HG02884 (cell line): Measurements from ENCODE around the gene NATD1.

Experiments
- ATAC-seq: cut with Tn5 transposase; IDR thresholded peaks from one replicate; pipeline ENCODE4 v1.9.1; 2021; ENCODE audit warnings: mild to moderate bottlenecking, moderate library complexity; ENCODE audit not compliant: unreplicated experiment

NATD1 gene

GRCh38 chr17:21275579-21276263, 22.5 kb upstream of the NATD1 start:
- ATAC-seq: peak; percentile 92

DNA sequence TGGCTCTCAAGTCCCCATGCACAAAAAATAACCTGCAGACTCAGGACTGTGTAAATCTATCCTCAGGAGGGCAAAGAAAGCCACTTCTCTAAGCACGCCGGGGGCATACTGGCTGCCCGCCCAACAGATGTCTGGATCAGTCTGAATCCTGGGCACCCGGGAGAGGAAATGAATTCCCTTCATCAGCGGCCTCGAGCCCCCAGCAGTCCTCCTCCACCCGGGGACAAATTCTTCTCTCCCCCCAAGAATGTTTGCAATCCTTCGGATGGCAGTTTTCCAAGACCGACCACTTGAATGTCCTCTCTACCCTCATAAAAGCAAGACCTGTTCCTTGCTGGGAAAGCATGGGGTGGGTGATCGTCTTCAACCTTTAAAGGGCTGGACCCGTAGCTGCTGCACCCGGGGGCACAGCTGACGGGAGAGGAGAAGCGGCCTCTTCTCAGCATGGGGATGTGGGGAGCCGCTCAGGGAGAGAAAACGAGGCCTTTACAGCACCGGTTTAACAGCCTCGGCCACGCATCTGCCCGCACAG, 21.9 kb upstream of the NATD1 start:
- no peak for ATAC-seq

- ATAC-seq: no peak
Observed at GRCh38 chr17:21272881-21273792, 19.9 kb upstream of the NATD1 start.

GRCh38 chr17:21272250-21272649, 19.0 kb upstream of the NATD1 start:
- ATAC-seq: no peak

DNA sequence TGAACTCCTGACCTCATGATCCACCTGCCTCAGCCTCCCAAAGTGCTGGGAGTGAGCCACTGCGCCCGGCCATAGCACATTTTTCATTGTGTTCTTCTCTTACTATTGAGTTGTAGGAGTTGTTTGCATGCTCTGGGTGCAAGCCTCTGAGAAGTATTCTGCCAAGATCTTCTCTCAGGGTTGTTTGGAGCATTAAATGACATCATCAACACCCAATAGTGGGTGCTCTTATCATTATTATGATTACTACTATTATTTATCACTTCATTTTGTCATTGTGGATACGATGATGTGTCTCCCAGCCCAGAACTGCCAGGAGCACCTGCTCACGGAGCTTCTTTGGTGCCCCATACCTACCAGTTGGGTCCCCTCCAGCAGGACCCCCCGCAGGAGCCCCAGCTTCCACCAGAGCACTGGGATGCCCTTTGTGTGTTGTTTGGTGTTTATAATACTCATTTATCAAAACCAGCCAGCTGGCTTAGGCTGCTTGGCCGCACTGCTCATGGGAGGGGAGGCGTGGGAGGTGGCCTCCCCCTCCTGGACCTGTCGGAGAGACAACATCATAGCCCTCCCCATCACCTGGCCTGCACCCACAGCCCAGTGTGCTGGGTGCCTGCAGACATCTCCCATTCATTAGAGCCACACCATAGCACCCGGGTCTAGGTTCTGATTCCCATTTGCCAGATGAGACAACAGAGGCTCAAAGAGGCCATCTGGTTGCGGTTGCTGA, 18.4 kb upstream of the NATD1 start:
- ATAC-seq: no peak

DNA sequence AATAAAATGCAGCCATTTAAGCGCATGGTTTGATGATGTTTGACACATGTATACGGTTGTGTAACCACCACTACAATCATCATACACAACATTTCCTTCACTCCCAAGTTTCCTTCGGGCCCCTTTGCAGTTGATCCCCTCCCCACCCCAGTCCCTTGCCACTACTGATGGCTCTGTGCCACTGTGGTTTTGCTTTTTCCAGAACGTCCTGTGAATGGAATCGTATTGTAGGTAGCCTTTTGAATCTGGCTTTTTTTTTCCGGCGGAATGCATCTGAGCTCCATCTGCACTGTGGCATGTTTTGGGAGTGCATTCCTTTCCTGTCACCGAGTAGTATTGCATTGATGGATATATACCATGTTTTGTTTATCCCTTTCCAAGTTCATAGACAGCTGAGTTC, 16.2 kb upstream of the NATD1 start:
- no peak for ATAC-seq

- no peak for ATAC-seq
Observed at GRCh38 chr17:21268596-21269188, 15.5 kb upstream of the NATD1 start.

DNA sequence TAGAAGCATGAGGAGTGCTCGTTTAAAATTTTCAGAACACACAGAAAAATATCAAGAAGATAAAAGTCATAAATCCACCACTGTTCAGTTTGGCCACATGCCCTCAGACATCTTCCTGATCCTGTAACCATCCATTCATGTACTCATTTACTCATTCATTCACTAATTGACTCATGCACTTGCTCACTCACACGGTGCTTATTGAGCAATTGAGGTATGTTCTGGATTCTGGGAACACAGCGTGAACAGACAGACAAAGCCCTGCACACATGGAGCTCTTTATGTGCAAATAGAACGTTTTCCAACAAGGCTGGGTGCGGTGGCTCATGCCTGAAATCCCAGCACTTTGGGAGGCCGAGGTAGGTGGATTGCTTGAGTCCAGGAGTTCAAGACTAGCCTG, 10.2 kb upstream of the NATD1 start:
- ATAC-seq: no peak

DNA sequence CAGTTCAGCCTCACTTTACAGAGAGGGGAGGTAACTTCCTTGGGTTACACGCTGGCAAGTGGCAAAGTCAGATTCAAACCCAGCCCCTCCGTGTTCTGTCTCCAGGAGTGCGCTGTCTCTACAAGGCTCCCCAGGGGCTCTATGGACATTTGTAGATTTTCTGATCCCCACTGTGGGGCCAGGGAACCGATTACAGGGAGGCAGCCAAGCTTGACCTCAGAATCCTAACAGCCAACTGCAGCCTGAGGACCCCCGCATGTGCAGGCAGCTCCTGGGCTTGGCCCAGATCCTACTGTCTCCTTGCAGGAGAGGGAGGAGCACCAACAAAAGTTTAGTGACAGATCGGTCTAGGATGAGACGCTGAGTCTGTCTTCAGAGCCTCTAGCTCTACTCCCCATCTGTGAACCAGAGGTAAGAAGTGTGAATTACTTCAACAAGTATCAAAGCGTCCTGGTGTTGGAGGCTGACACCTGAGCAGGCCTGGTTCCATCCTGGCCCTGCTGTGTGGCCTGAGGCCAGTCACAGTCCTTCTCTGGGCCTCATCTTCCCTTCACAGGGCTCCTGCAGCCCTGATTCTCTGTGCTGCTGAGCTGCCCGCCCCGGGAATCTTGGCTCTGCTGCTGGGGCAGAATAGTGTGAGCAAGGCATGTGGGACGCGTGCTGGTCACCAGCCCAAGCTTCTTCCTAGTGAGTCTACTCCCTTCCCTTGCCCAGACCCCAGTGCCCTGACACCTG, 9.2 kb upstream of the NATD1 start:
- no peak for ATAC-seq

GRCh38 chr17:21258593-21258992, 5.4 kb upstream of the NATD1 start:
- no peak for ATAC-seq

DNA sequence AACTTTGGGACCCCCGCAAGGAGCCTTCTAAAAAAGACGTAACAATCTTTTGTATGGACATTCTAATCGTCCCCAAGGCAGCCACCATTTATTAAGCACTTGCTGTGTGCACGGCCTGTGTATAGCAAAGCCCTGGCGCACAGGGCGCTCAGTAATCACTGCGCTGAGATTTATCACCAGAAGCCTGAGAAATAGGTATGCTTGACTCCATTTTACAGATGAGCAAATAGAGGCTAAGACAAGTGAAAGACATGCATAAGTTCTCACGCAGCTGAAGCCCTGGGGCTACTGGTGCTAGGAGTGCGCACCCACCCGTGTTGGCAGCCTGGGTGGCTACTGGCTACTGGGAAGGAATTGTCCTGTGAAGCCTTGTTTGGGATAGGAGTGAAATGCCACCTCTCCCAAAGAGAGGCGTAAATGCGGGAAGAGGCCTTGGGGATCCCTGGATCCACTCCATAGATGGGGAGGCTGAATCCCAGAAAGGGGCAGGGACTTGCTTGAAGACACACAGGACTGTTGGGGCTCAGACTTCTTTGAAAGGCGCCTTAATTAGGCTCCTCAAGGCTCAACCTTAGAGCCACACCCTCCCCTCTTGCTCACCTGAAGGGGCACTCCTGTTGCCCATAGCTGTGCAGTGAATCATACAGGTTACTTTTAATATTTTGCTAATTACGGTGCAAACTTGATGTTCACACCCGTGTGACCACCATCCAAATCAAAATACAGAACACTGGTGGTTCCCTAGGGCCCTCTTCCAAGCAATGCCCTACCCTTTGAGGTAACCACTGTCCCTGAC, 634 bp upstream of the NATD1 start:
- peak; percentile 18 for ATAC-seq

DNA sequence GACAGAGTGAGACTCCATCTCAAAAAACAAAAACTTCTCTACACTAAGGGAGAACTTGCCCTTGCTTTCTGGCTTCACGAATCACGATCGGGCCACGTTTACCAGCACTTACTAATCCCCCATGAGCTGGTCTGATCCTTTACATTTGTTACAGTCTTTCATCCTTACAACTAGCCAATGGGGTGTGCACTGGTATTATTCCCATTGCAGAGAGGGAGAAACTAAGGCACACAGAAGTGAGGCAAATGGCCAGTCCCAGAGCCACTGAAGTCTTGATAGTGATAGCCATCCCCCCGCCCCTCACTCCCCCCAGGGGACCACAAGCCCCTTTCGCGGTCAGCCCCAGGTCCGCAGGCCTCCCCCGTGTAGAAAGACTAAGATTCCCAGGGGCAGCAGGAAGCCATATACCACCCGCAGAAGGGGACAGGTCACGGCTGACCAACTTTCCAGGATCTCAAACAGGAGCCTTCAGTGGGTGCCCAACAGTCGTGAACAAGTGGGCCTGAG, 868 bp downstream of the NATD1 start:
- no peak for ATAC-seq

GRCh38 chr17:21251337-21252010, 1.7 kb downstream of the NATD1 start:
- ATAC-seq: no peak

DNA sequence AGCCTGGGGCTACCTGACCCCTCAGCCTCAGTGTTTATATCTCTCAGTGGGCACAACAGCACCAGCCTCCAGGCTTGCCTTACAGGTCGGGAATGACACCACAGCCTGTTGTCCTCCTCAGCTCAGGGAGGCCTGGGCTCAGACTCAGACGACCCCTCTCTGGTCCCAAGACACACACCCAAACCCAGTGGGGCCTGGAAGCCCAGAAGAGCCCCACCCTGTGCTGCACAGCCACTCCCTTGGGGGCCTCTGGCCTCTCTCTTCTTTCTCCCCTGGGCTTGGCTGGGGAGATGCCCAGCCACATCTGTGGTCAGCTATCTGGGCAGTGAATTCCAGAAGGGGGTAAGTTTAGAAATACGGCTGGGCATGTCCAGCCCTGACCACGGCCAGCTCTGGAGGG, 2.4 kb downstream of the NATD1 start:
- ATAC-seq: no peak

- no peak for ATAC-seq
Observed at GRCh38 chr17:21249920-21250703, 3.1 kb downstream of the NATD1 start.

GRCh38 chr17:21249086-21249795, 4.0 kb downstream of the NATD1 start:
- no peak for ATAC-seq

GRCh38 chr17:21248500-21248899, 4.7 kb downstream of the NATD1 start:
- ATAC-seq: no peak
